ENCODE data around the gene SYMPK. TPM values are rescaled to one million over a fixed set of nuclear protein-coding genes. Genes with fewer than 3 reads are reported as not detected.

SYMPK gene
- total and polyA plus RNA-seq, 10 donors: 56.3 to 148 (median 75.9) TPM

GRCh38 chr19:45766296-45766868 lies 96.6 kb downstream of the SYMPK start:
- no peak for DNase-seq
- Histone ChIP-seq H3K4me3 (peak overlapping the region in 4 of 8 donors; percentile 69 to 86 (median 81)), H3K27me3 (replicated peaks in 1 of 7) (peaks cover 0 to 87% (median 11%) of the 10 kb centered on the region in 7 donors), H3K9me3 (no peaks in the 10 kb centered on the region), H3K4me1 (peaks cover 3 to 74% (median 46%) of the 10 kb centered on the region in 6 donors), H3K36me3 (no peaks in the 10 kb centered on the region), H3K27ac (peak overlapping the region in 7 of 8 donors; percentile 87 to 90 (median 88))
- no peak for TF ChIP-seq POLR2AphosphoS5 (IDR thresholded peaks at IDR 0.05)
- no peak for TF ChIP-seq CTCF (IDR thresholded peaks at IDR 0.05 in 8 of 11, conservative IDR thresholded peaks at IDR 0.05 in 3 of 11)
- TF ChIP-seq POLR2A (IDR thresholded peaks at IDR 0.05): no peak
- intact Hi-C loops (cut with DNase I; ENCODE audit: low total_unique reads): no loop called here
- 70 to 94% (median 87%) methylated on average over 5 to 17 of the region's 17 CpGs for WGBS, 5 donors

- intact Hi-C loops (cut with DNase I; ENCODE audit: low total_unique reads): no loop called here
- WGBS, 5 donors: 74 to 83% (median 79%) methylated on average over 21 to 23 of the region's 23 CpGs
- Histone ChIP-seq H3K4me3 (no peak overlapping the region), H3K9me3 (no peaks in the 10 kb centered on the region), H3K36me3 (no peaks in the 10 kb centered on the region), H3K27me3 (replicated peaks in 1 of 7) (peaks cover 0 to 81% (median 11%) of the 10 kb centered on the region in 7 donors), H3K27ac (peak overlapping the region in 5 of 8 donors; percentile 87 to 90 (median 88)), H3K4me1 (peaks cover 3 to 69% (median 41%) of the 10 kb centered on the region in 6 donors)
- no peak for DNase-seq
- TF ChIP-seq POLR2A (IDR thresholded peaks at IDR 0.05) (no peak), POLR2AphosphoS5 (IDR thresholded peaks at IDR 0.05) (no peak)
Observed at GRCh38 chr19:45765702-45766295, 97.1 kb downstream of the SYMPK start.

Other genes starting within 250 kb of the SYMPK start
- 10 to 100 TPM; 30.8 to 60.6 (median 50.6) TPM for gene EML2, start 223.8 kb downstream of the SYMPK start, total RNA-seq
- 10 to 100 TPM; 27.1 to 39.9 (median 34.8) TPM for gene EML2, start 223.8 kb downstream of the SYMPK start, polyA plus RNA-seq
- 1 to 10 TPM; 1.7 to 7.5 (median 3.7) TPM for gene GIPR, start 194.9 kb downstream of the SYMPK start, total RNA-seq
- 1 to 10 TPM in 1 of 3 donors, under 1 TPM in 2; 0.49 to 1.7 (median 0.83) TPM for gene GIPR, start 194.9 kb downstream of the SYMPK start, polyA plus RNA-seq
- 100 to 1,000 TPM; 117 to 280 (median 200) TPM for gene SNRPD2, start 171.2 kb downstream of the SYMPK start, total RNA-seq
- 100 to 1,000 TPM; 368 to 587 (median 432) TPM for gene SNRPD2, start 171.2 kb downstream of the SYMPK start, polyA plus RNA-seq
- 10 to 100 TPM in 2 of 7 donors, 1 to 10 TPM in 5; 5.0 to 10.7 (median 8.8) TPM for gene QPCTL, start 170.5 kb downstream of the SYMPK start, total RNA-seq
- gene QPCTL, start 170.5 kb downstream of the SYMPK start, polyA plus RNA-seq: 10 to 100 TPM in 2 of 3 donors, 1 to 10 TPM in 1; 9.5 to 10.7 (median 10.2) TPM
- 10 to 100 TPM; 12.8 to 28.1 (median 23.6) TPM for gene FBXO46, start 132.3 kb downstream of the SYMPK start, total RNA-seq
- 10 to 100 TPM in 2 of 3 donors, 1 to 10 TPM in 1; 8.8 to 14.4 (median 10.4) TPM for gene FBXO46, start 132.3 kb downstream of the SYMPK start, polyA plus RNA-seq
- gene MEIOSIN, start 129.7 kb downstream of the SYMPK start, total RNA-seq: not detected
- under 1 TPM in 1 of 3 donors, not detected in 2; 0.02 TPM for gene MEIOSIN, start 129.7 kb downstream of the SYMPK start, polyA plus RNA-seq
- gene SIX5, start 93.9 kb downstream of the SYMPK start, total RNA-seq: 10 to 100 TPM in 2 of 7 donors, 1 to 10 TPM in 5; 6.5 to 13.2 (median 8.5) TPM
- gene SIX5, start 93.9 kb downstream of the SYMPK start, polyA plus RNA-seq: 1 to 10 TPM; 4.4 to 8.9 (median 5.2) TPM
- gene DMPK, start 80.7 kb downstream of the SYMPK start, total RNA-seq: 10 to 100 TPM; 22.2 to 54.6 (median 32.7) TPM
- gene DMPK, start 80.7 kb downstream of the SYMPK start, polyA plus RNA-seq: 100 to 1,000 TPM in 1 of 3 donors, 10 to 100 TPM in 2; 17.9 to 147 (median 38.1) TPM
- gene DMWD, start 70.3 kb downstream of the SYMPK start, total RNA-seq: 10 to 100 TPM; 35.1 to 57.0 (median 48.4) TPM
- gene DMWD, start 70.3 kb downstream of the SYMPK start, polyA plus RNA-seq: 10 to 100 TPM in 1 of 3 donors, 1 to 10 TPM in 2; 6.4 to 36.1 (median 6.7) TPM
- under 1 TPM in 3 of 7 donors, not detected in 4; 0.19 to 0.41 (median 0.33) TPM for gene RSPH6A, start 47.8 kb downstream of the SYMPK start, total RNA-seq
- gene RSPH6A, start 47.8 kb downstream of the SYMPK start, polyA plus RNA-seq: under 1 TPM in 1 of 3 donors, not detected in 2; 0.13 TPM
- under 1 TPM in 1 of 7 donors, not detected in 6; 0.24 TPM for gene FOXA3, start 1.2 kb upstream of the SYMPK start, total RNA-seq
- under 1 TPM in 2 of 3 donors, not detected in 1; 0.09 to 0.16 TPM for gene FOXA3, start 1.2 kb upstream of the SYMPK start, polyA plus RNA-seq
- gene IRF2BP1, start 23.0 kb upstream of the SYMPK start, total RNA-seq: 10 to 100 TPM; 18.5 to 29.4 (median 23.3) TPM
- 10 to 100 TPM in 2 of 3 donors, 1 to 10 TPM in 1; 10.0 to 19.9 (median 10.6) TPM for gene IRF2BP1, start 23.0 kb upstream of the SYMPK start, polyA plus RNA-seq
- 10 to 100 TPM in 4 of 7 donors, 1 to 10 TPM in 3; 5.8 to 13.2 (median 11.0) TPM for gene MYPOP, start 39.5 kb upstream of the SYMPK start, total RNA-seq
- gene MYPOP, start 39.5 kb upstream of the SYMPK start, polyA plus RNA-seq: 1 to 10 TPM; 5.1 to 9.6 (median 9.3) TPM
- gene NANOS2, start 51.6 kb upstream of the SYMPK start, total RNA-seq: not detected
- not detected for gene NANOS2, start 51.6 kb upstream of the SYMPK start, polyA plus RNA-seq
- gene NOVA2, start 110.7 kb upstream of the SYMPK start, total RNA-seq: 10 to 100 TPM in 1 of 7 donors, 1 to 10 TPM in 6; 1.8 to 12.5 (median 5.4) TPM
- gene NOVA2, start 110.7 kb upstream of the SYMPK start, polyA plus RNA-seq: under 1 TPM; 0.42 to 0.77 (median 0.50) TPM
- gene CCDC61, start 132.3 kb upstream of the SYMPK start, total RNA-seq: 10 to 100 TPM in 4 of 7 donors, 1 to 10 TPM in 3; 5.0 to 22.7 (median 16.6) TPM
- 10 to 100 TPM; 15.1 to 24.6 (median 16.7) TPM for gene CCDC61, start 132.3 kb upstream of the SYMPK start, polyA plus RNA-seq
- 10 to 100 TPM in 6 of 7 donors, 1 to 10 TPM in 1; 9.1 to 97.9 (median 32.3) TPM for gene PGLYRP1, start 159.9 kb upstream of the SYMPK start, total RNA-seq
- gene PGLYRP1, start 159.9 kb upstream of the SYMPK start, polyA plus RNA-seq: 10 to 100 TPM in 1 of 3 donors, 1 to 10 TPM in 2; 2.5 to 12.7 (median 8.9) TPM
- not detected for gene IGFL4, start 177.9 kb upstream of the SYMPK start, total RNA-seq
- under 1 TPM in 2 of 3 donors, not detected in 1; 0.03 TPM for gene IGFL4, start 177.9 kb upstream of the SYMPK start, polyA plus RNA-seq

Measured in spleen (tissue), 11 donors.